Activated naive CD8-positive, alpha-beta T cell treated with anti-CD3 and anti-CD28 coated beads, Interleukin-2, amount 50 U/mL, for 24 hours (primary cell): ENCODE results near the gene CD4.

ENCODE experiments used
- ATAC-seq: fragments of 150-1000 bp; cut with Tn5 transposase; one replicate; pipeline ENCODE4 v1.10.0; 2021
- DNase-seq: peaks from one replicate; pipeline ENCODE4 v3.0.0; 2021
- H3K27ac Mint-ChIP-seq: one replicate; pipeline ENCODE4 v1.8.0; 2021; ENCODE audit warnings: mild to moderate bottlenecking, mixed read lengths
- H3K27me3 Mint-ChIP-seq: one replicate; pipeline ENCODE4 v1.8.0; 2021; ENCODE audit warnings: mixed read lengths
- H3K36me3 Mint-ChIP-seq: one replicate; pipeline ENCODE4 v1.8.0; 2021; ENCODE audit warnings: low read depth, mixed read lengths
- H3K4me1 Mint-ChIP-seq: one replicate; pipeline ENCODE4 v1.8.0; 2021; ENCODE audit warnings: mixed read lengths
- H3K4me3 Mint-ChIP-seq: one replicate; pipeline ENCODE4 v1.8.0; 2021; ENCODE audit warnings: mild to moderate bottlenecking, moderate library complexity, mixed read lengths
- H3K9me3 Mint-ChIP-seq: one replicate; pipeline ENCODE4 v1.8.0; 2021; ENCODE audit warnings: mixed read lengths

CD4 gene

DNA sequence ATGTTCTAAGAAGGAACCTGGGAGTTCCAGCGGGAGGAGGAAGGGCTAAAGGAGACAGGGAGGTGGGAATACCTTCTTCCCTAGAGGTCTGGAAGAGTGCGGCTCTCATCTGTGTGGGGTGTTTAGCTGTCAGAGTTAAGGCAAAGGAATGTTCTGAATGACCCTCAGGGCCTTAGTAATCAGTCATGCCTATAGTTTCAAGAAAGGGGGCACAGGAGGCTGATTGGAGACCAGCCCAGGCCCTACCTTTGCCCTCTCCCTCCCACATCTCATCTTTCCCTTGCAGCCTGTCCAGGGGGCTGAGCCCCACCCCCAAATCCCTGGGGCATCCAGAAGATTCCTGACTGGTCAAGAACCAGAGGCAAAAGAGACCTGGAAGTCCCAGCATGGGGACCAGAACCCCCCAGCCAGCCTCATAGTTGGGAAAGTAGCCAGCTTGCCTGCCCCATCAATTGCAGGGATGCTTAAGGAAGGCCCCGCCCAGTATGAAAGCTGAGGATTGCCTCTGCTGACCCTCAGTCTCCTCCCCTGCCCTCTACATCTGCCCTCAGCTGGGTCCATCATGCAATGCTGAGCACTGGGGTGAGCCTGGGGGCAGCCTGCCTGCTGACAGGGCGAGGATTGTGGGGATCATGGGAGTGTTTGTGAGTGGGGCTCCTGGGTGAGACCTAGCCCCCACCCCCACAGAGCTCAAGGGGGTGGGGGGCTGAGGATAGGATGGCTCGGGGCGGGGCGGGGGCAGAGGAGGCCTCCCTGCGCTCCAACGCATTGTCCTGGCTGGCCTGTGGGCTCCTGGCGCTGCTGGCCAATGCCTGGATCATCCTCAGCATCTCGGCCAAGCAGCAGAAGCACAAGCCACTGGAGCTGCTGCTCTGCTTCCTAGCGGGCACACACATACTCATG is 34.1 kb downstream of the CD4 start:
- Mint-ChIP-seq H3K4me1 (peaks cover 24% of the 10 kb centered on the region), H3K27ac (no peak overlapping the region), H3K9me3 (no peaks in the 10 kb centered on the region), H3K4me3 (no peak overlapping the region), H3K27me3 (peaks cover 62% of the 10 kb centered on the region), H3K36me3 (no peaks in the 10 kb centered on the region)
- ATAC-seq (no peak), DNase-seq (no peak)

DNA sequence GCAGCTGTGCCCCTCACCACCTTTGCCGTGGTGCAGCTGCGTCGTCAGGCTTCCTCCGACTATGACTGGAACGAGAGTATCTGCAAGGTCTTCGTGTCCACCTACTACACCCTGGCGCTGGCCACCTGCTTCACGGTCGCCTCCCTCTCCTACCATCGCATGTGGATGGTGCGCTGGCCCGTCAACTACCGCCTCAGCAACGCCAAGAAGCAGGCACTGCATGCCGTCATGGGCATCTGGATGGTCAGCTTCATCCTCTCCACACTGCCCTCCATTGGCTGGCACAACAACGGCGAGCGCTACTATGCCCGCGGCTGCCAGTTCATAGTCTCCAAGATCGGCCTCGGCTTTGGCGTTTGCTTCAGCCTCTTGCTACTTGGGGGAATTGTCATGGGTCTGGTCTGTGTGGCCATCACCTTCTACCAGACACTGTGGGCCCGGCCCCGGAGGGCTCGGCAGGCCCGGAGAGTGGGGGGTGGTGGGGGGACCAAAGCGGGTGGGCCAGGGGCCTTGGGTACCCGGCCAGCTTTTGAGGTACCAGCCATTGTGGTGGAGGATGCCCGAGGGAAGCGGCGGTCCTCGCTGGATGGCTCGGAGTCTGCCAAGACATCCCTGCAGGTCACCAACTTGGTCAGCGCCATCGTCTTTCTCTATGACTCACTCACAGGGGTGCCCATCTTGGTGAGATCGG is 34.9 kb downstream of the CD4 start:
- H3K4me3 Mint-ChIP-seq, result no peak overlapping the region
- peaks cover 67% of the 10 kb centered on the region for H3K27me3 Mint-ChIP-seq
- DNase-seq (no peak), ATAC-seq (no peak)
- no peaks in the 10 kb centered on the region for H3K9me3 Mint-ChIP-seq
- H3K36me3 Mint-ChIP-seq, result no peaks in the 10 kb centered on the region
- no peak overlapping the region for H3K27ac Mint-ChIP-seq
- peaks cover 28% of the 10 kb centered on the region for H3K4me1 Mint-ChIP-seq

DNA sequence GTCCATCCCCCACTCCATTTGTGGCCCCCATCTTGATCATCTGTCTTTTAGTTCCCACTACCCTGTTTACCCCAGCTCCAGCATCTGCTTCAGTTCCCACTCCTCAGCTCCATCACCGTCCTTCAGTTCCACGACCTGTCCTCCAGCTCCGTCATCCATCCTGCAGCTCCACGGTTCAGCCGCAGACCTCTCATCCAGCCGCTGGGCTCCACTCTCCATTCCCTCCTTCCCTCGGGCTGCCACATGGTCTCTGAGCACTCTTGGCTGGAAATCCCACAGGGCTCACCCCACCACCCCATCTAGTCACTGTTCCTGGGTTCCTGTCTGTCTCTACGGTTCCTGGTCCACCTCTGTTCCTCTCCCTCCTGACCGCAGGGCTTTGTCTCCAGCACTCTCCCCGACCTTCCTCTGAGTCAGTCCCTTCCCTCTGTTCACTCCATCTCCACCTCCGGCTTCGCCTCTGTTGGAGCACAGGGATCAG is 35.6 kb downstream of the CD4 start:
- no peaks in the 10 kb centered on the region for H3K36me3 Mint-ChIP-seq
- DNase-seq (no peak), ATAC-seq (no peak)
- no peak overlapping the region for H3K27ac Mint-ChIP-seq
- peaks cover 30% of the 10 kb centered on the region for H3K4me1 Mint-ChIP-seq
- H3K27me3 Mint-ChIP-seq, result peaks cover 70% of the 10 kb centered on the region
- H3K9me3 Mint-ChIP-seq, result no peaks in the 10 kb centered on the region
- H3K4me3 Mint-ChIP-seq, result no peak overlapping the region

DNA sequence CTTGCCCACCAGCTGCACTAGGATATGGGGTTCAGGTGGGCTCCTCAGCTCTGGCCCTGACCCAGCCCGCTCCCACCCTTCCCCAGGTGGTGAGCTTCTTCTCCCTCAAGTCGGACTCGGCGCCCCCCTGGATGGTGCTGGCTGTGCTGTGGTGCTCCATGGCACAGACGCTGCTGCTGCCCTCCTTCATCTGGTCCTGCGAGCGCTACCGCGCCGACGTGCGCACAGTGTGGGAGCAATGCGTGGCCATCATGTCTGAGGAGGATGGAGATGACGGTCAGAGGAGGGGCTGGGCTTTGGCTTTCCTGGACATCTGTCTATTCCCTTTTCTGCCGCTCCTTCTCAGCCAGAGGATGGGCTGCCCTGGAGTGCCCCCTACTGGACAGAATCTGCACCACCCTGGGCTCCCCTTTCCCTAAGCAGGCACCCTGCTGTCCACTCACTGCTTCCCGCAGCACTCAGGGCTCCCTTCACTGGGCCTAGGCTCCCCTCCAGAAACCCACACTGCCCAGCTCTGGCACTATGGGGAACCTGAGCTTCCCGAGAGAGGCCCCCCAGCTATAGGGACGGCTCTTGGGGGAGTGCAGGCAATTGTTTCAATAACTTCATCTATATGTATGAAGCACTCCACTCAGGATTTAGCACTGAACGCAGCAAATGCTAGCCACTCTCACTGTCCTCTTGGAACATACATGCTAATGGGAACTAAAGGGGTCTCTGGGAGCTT is 36.2 kb downstream of the CD4 start:
- Mint-ChIP-seq H3K9me3 (no peaks in the 10 kb centered on the region), H3K36me3 (no peaks in the 10 kb centered on the region), H3K27me3 (peaks cover 72% of the 10 kb centered on the region), H3K4me1 (peaks cover 30% of the 10 kb centered on the region), H3K27ac (no peak overlapping the region), H3K4me3 (no peak overlapping the region)
- ATAC-seq (peak; percentile 69), DNase-seq (peak; percentile 89)

DNA sequence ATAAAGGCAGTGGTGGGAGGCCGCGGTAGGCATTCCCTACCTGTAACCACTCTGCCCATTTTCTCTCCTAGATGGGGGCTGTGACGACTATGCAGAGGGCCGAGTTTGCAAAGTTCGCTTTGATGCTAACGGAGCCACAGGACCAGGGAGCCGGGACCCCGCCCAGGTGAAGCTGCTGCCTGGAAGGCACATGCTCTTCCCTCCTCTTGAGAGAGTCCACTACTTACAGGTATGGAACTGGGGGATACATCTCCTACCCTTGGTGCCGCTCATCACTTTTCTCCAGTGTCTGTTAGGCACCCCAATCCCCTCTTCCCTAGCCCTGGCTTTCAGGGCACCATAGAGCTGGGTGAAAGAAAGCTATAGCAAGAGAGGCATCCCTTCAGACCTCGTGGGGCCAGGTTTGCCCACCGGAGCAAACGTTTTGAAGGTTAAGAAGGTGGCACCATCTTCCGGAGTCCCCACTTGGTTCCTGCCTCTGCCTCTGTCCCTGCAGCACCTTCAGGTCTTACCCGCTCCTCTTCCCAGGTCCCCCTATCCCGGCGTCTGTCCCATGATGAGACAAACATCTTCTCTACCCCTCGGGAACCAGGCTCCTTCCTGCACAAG is 36.9 kb downstream of the CD4 start:
- DNase-seq (no peak), ATAC-seq (no peak)
- peaks cover 71% of the 10 kb centered on the region for H3K27me3 Mint-ChIP-seq
- H3K4me3 Mint-ChIP-seq, result no peak overlapping the region
- H3K4me1 Mint-ChIP-seq, result peaks cover 24% of the 10 kb centered on the region
- no peaks in the 10 kb centered on the region for H3K9me3 Mint-ChIP-seq
- no peaks in the 10 kb centered on the region for H3K36me3 Mint-ChIP-seq
- no peak overlapping the region for H3K27ac Mint-ChIP-seq

DNA sequence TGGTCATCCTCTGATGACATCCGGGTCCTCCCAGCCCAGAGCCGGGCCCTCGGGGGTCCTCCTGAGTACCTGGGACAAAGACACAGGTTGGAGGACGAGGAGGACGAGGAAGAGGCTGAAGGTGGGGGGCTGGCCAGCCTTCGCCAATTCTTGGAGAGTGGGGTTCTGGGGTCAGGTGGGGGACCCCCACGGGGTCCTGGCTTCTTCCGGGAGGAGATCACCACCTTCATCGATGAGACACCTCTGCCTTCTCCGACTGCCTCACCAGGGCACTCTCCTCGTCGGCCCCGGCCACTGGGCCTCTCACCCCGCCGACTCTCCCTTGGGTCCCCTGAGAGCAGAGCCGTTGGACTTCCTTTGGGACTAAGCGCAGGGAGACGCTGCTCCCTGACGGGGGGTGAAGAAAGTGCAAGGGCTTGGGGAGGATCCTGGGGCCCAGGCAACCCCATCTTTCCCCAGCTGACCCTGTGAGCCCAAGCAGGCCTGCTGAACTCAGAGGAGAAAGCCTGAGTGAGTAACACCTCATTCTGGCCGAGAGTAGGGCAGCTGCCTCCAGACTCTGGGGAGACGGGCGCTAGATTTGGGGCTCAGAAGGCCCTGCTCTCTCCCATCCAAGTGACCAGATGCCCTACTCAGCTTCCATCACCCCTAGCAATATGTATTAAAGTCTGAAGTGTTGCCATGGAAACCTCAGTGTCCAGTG is 37.6 kb downstream of the CD4 start:
- DNase-seq (no peak), ATAC-seq (no peak)
- Mint-ChIP-seq H3K27me3 (peaks cover 69% of the 10 kb centered on the region), H3K36me3 (no peaks in the 10 kb centered on the region), H3K9me3 (no peaks in the 10 kb centered on the region), H3K27ac (peak overlapping the region; percentile 64), H3K4me3 (peak overlapping the region; percentile 53), H3K4me1 (peaks cover 23% of the 10 kb centered on the region)

DNA sequence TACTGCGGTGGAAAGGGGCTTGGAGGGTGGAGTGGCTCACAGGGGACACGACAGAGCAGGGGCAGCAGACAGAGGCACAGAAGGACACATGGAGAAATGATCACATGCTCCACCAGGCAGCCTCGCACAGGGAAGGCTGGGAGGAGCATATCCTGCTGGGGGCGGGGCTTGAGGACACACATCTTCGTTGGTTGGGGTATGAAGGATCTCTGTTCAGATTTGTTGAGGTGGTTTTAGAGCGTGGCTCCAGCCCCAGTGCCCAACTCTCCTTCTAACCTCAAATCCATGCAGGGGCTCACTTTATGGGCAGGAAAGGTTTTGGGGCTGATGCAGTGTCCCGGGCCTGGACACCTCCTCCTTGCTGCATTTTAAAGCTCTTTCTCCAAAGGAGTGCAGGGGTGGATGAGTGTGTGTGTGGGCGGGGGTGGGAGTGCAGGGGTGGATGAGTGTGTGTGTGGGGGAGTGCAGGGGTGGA is 38.1 kb downstream of the CD4 start:
- Mint-ChIP-seq H3K9me3 (no peaks in the 10 kb centered on the region), H3K4me1 (peaks cover 17% of the 10 kb centered on the region), H3K27me3 (peaks cover 64% of the 10 kb centered on the region), H3K36me3 (no peaks in the 10 kb centered on the region), H3K27ac (peak overlapping the region; percentile 64), H3K4me3 (peak overlapping the region; percentile 53)
- DNase-seq (peak; percentile 69), ATAC-seq (no peak)

DNA sequence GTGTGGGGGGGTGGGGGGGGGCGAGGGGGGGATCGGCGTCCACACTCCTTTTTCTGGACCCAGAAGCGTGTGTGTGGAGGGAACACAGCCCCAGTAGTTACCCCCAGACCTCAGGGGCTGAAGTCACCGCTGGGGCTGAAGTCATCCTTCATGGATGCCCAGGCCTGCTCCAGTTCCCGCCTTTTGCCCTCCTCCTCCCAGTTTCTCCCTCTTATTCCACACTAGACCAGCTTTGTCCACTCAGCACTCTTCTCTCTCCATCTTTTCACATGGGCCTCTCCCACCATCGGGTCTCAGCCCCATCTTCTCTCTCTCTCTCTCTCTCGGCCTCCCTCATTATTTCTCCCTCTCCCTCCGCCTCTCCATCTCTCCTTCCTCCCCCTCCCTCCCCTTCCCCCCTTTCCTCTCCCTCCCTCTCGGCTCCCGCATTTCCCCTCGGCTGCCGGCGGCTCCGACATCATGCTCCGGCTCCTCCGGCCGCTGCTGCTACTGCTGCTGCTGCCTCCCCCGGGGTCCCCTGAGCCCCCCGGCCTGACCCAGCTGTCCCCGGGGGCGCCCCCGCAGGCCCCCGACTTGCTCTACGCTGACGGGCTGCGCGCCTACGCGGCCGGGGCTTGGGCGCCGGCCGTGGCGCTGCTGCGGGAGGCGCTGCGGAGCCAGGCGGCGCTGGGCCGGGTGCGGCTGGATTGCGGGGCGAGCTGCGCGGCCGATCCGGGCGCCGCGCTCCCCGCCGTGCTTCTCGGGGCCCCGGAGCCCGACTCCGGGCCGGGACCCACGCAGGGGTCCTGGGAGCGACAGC is 38.9 kb downstream of the CD4 start, which contains the start of gene P3H3:
Gene P3H3 (plus strand): TSS at position 426 of the 799 bp plus-strand sequence. CDS start 34 bp downstream, at position 460.
- H3K36me3 Mint-ChIP-seq, result no peaks in the 10 kb centered on the region
- H3K27ac Mint-ChIP-seq, result peak within 1 kb of the TSS; percentile 64
- peak within 1 kb of the TSS; percentile 67 for H3K4me3 Mint-ChIP-seq
- DNase-seq, result no peak
- H3K27me3 Mint-ChIP-seq, result peaks cover 57% of the 10 kb centered on the region
- peak; percentile 18 for ATAC-seq
- no peaks in the 10 kb centered on the region for H3K9me3 Mint-ChIP-seq
- peaks cover 17% of the 10 kb centered on the region for H3K4me1 Mint-ChIP-seq

DNA sequence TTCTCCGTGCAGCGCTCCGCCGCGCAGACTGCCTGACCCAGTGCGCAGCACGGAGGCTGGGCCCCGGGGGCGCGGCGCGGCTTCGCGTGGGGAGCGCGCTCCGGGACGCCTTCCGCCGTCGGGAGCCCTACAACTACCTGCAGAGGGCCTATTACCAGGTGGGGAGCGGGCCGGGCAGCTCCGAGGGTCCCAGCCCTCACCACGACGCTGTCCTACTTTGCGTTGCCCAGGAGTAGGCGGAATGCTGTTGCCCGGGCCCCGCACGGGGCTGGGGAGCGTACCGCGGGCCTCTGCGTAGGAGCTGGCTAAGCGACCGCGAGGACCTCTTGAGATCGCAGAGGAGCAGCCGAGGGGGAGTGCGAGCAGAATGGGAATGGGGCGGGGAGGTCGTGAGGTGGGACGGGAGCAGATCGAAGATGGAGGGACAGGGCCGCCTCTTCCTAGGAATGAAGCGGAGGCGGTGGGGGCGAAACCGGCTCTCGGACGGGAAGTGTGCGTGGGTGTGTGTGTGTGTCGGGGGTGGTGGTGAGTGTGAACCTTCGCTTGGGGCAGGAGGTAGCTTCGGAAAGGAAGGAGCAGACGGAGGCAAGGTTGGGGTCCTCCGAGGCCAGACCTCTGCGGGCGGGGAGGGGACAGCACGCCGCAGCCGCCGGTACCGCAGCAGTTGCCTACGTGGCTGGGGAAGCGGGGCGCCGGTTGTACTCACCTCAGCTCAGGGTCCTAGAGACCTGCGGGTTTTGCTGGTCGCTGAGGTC is 39.6 kb downstream of the CD4 start:
- peak overlapping the region; percentile 56 for H3K27ac Mint-ChIP-seq
- H3K36me3 Mint-ChIP-seq, result no peaks in the 10 kb centered on the region
- H3K4me1 Mint-ChIP-seq, result peaks cover 17% of the 10 kb centered on the region
- ATAC-seq (peak; percentile 47), DNase-seq (peak; percentile 34)
- peaks cover 51% of the 10 kb centered on the region for H3K27me3 Mint-ChIP-seq
- H3K4me3 Mint-ChIP-seq, result peak overlapping the region; percentile 67
- H3K9me3 Mint-ChIP-seq, result no peaks in the 10 kb centered on the region

DNA sequence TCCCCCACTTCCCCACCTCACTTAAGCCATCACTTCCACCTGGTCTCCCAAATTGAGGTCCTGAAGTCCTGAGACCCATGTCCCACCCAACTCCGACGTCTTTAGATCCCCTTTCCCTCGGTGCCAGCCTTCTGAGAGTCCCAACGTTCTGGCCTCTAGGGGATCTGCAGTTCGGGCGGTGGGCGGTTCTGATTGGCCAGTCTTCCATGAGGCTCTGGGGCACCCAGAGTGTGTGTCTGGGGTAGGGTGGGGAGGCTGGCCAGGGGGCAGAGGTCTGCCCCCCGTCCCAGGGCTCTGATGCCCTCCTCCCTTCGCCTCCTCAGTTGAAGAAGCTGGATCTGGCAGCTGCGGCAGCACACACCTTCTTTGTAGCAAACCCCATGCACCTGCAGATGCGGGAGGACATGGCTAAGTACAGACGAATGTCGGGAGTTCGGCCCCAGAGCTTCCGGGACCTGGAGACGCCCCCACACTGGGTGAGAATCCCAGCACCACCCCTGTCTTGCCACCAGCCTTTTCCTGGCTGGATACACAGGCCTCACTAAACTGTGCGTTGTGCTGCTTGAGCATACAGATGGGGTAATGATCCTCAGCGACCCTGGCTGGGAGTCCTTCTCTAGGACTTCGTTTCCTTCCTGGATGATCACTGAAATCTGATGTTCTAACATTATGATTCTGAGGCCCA is 40.4 kb downstream of the CD4 start:
- no peak for ATAC-seq
- Mint-ChIP-seq H3K4me1 (peaks cover 20% of the 10 kb centered on the region), H3K27ac (no peak overlapping the region), H3K36me3 (no peaks in the 10 kb centered on the region), H3K27me3 (peaks cover 46% of the 10 kb centered on the region), H3K9me3 (no peaks in the 10 kb centered on the region), H3K4me3 (peak overlapping the region; percentile 67)
- no peak for DNase-seq

DNA sequence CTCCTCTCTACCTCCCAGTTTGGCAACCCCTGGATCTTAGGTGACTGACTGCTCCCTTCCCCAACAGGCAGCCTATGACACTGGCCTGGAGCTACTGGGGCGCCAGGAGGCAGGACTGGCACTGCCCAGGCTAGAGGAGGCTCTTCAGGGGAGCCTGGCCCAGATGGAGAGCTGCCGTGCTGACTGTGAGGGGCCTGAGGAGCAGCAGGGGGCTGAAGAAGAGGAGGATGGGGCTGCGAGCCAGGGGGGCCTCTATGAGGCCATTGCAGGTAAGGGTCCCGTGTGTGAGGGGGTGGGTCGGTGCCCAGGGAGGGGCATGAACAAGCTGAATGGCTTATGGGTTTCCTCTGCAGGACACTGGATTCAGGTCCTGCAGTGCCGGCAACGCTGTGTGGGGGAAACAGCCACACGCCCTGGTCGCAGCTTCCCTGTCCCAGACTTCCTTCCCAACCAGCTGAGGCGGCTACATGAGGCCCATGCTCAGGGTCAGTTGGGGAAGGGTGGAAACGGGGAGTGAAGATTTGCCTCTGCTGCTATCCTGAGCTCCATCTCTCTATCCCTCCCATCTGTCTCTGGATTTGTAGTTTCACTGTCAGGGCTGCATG is 41.1 kb downstream of the CD4 start:
- H3K4me1 Mint-ChIP-seq, result peaks cover 23% of the 10 kb centered on the region
- H3K36me3 Mint-ChIP-seq, result no peaks in the 10 kb centered on the region
- no peaks in the 10 kb centered on the region for H3K9me3 Mint-ChIP-seq
- no peak for DNase-seq
- no peak overlapping the region for H3K27ac Mint-ChIP-seq
- H3K27me3 Mint-ChIP-seq, result peaks cover 39% of the 10 kb centered on the region
- no peak for ATAC-seq
- no peak overlapping the region for H3K4me3 Mint-ChIP-seq

DNA sequence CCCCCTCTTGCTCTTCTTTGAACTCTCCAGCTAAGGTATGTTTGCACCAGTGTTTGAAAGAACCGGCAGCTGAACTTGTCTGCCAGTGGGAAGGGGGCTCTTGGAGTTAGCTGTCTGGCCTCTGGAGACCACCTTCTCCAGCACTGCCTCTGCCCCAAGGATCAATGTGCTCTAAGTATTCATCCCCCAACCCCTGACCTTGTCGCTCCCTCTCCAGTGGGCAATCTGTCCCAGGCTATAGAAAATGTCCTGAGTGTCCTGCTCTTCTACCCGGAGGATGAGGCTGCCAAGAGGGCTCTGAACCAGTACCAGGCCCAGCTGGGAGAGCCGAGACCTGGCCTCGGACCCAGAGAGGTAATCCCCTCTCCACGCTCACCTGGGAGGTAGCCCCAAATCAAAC is 41.7 kb downstream of the CD4 start:
- ATAC-seq (no peak), DNase-seq (no peak)
- Mint-ChIP-seq H3K27ac (no peak overlapping the region), H3K4me3 (no peak overlapping the region), H3K27me3 (peaks cover 35% of the 10 kb centered on the region), H3K9me3 (no peaks in the 10 kb centered on the region), H3K36me3 (no peaks in the 10 kb centered on the region), H3K4me1 (peaks cover 21% of the 10 kb centered on the region)
